Trophoblast cell (in vitro differentiated cells and primary cell): ENCODE results near the gene LCP2.

ENCODE experiments used
- DNase-seq, 2 donors: peaks; one replicate each; pipeline ENCODE4 v3.0.0-alpha.2; 2016
- H2AFZ ChIP-seq: 2 replicates; pipeline ENCODE4 v1.6.1; 2013; ENCODE audit warnings: low read length, moderate library complexity, mild to moderate bottlenecking; ENCODE audit not compliant: insufficient read depth, poor library complexity
- H2AK5ac ChIP-seq: 2 replicates; pipeline ENCODE4 v1.6.1; 2013; ENCODE audit warnings: mild to moderate bottlenecking, low read length
- H2BK120ac ChIP-seq: 2 replicates; pipeline ENCODE4 v1.6.1; 2013; ENCODE audit warnings: low read length, mild to moderate bottlenecking, moderate library complexity; ENCODE audit not compliant: insufficient read depth, poor library complexity
- H2BK12ac ChIP-seq: 2 replicates; pipeline ENCODE4 v1.6.1; 2013; ENCODE audit warnings: mild to moderate bottlenecking, low read length, moderate library complexity
- H2BK5ac ChIP-seq: 2 replicates; pipeline ENCODE4 v1.6.1; 2013; ENCODE audit warnings: low read length, low read depth, moderate library complexity, mild to moderate bottlenecking; ENCODE audit not compliant: poor library complexity
- H3K14ac ChIP-seq: 2 replicates; pipeline ENCODE4 v1.6.1; 2013; ENCODE audit warnings: mild to moderate bottlenecking, low read length
- H3K18ac ChIP-seq: 2 replicates; pipeline ENCODE4 v1.6.1; 2013; ENCODE audit warnings: mild to moderate bottlenecking, low read length
- H3K23ac ChIP-seq: 2 replicates; pipeline ENCODE4 v1.6.1; 2013; ENCODE audit warnings: low read length
- H3K27ac ChIP-seq: 2 replicates; pipeline ENCODE4 v1.5.1; 2013; ENCODE audit warnings: low read depth, mild to moderate bottlenecking, inconsistent platforms, low read length, moderate library complexity
- H3K27me3 ChIP-seq: 2 replicates; pipeline ENCODE4 v1.6.1; 2013; ENCODE audit warnings: inconsistent platforms, mild to moderate bottlenecking, low read length, moderate library complexity; ENCODE audit not compliant: insufficient read depth
- H3K36me3 ChIP-seq, 2 experiments: 1 replicate in 1 of 2; 2 replicates in 1 of 2; pipeline ENCODE4 v1.6.1; 2013; ENCODE audit warnings: low read length in 2 of 2, mild to moderate bottlenecking in 2 of 2, moderate library complexity in 1 of 2; ENCODE audit not compliant: insufficient read depth in 2 of 2, control insufficient read depth in 1 of 2
- H3K4ac ChIP-seq: 2 replicates; pipeline ENCODE4 v1.6.1; 2013; ENCODE audit warnings: low read depth, mild to moderate bottlenecking, low read length, moderate library complexity
- H3K4me1 ChIP-seq, 2 experiments: 1 replicate in 1 of 2; 2 replicates in 1 of 2; pipeline ENCODE4 v1.6.1; 2013; ENCODE audit warnings: low read length in 2 of 2, mild to moderate bottlenecking in 2 of 2, moderate library complexity in 1 of 2; ENCODE audit not compliant: insufficient read depth in 2 of 2, control insufficient read depth in 1 of 2
- H3K4me2 ChIP-seq: 2 replicates; pipeline ENCODE4 v1.6.1; 2013; ENCODE audit warnings: inconsistent platforms, mild to moderate bottlenecking, low read length, moderate library complexity
- H3K4me3 ChIP-seq: 2 replicates; pipeline ENCODE4 v1.5.1; 2013; ENCODE audit warnings: mild to moderate bottlenecking, low read depth, low read length, inconsistent platforms
- H3K79me1 ChIP-seq: one replicate; pipeline ENCODE4 v1.6.1; 2013; ENCODE audit warnings: low read length
- H3K79me2 ChIP-seq: 2 replicates; pipeline ENCODE4 v1.6.1; 2013; ENCODE audit warnings: low read length, mild to moderate bottlenecking; ENCODE audit not compliant: control insufficient read depth, insufficient read depth, poor library complexity
- H3K9ac ChIP-seq: 2 replicates; pipeline ENCODE4 v1.6.1; 2013; ENCODE audit warnings: mild to moderate bottlenecking, low read length
- H3K9me3 ChIP-seq: 2 replicates; pipeline ENCODE4 v1.6.1; 2013; ENCODE audit warnings: low read depth, mild to moderate bottlenecking, control low read depth, inconsistent platforms, low read length; ENCODE audit not compliant: insufficient read depth
- H4K12ac ChIP-seq: 2 replicates; pipeline ENCODE4 v1.6.1; 2013; ENCODE audit warnings: low read depth, mild to moderate bottlenecking, low read length, moderate library complexity
- H4K8ac ChIP-seq: 2 replicates; pipeline ENCODE4 v1.6.1; 2013; ENCODE audit warnings: low read depth, mild to moderate bottlenecking, low read length, moderate library complexity
- H4K91ac ChIP-seq: one replicate; pipeline ENCODE4 v1.6.1; 2013; ENCODE audit warnings: low read depth, mild to moderate bottlenecking, low read length, moderate library complexity
- WGBS: extraction: QIAGEN DNeasy Blood & Tissue Kit; methylation state at CpG from one replicate; pipeline ENCODE4 v1.1.7; 2013; ENCODE audit warnings: missing lambda C conversion rate; ENCODE audit not compliant: insufficient read length, insufficient coverage; ENCODE audit errors: extremely low coverage; 5-methylcytosine and 5-hydroxymethylcytosine counted together

LCP2 gene

GRCh38 chr5:170257370-170257769, 40.2 kb downstream of the LCP2 start:
- WGBS, result no CpG with 5 or more reads among the region's 4 CpGs
- no peak overlapping the region for H3K23ac ChIP-seq
- DNase-seq, result no peak
- H3K14ac ChIP-seq, result no peak overlapping the region
- no peak overlapping the region for H3K4me2 ChIP-seq
- no peak overlapping the region for H3K4ac ChIP-seq
- H4K8ac ChIP-seq, result no peak overlapping the region
- no peak overlapping the region for H4K12ac ChIP-seq
- no peaks in the 10 kb centered on the region for H3K9me3 ChIP-seq
- H3K18ac ChIP-seq, result no peak overlapping the region
- H3K9ac ChIP-seq, result no peak overlapping the region
- no peak overlapping the region for H3K4me3 ChIP-seq
- no peaks in the 10 kb centered on the region for H3K27me3 ChIP-seq
- H2BK12ac ChIP-seq, result no peak overlapping the region
- no peak overlapping the region for H4K91ac ChIP-seq
- no peaks in the 10 kb centered on the region for H3K79me2 ChIP-seq
- H2AK5ac ChIP-seq, result no peak overlapping the region
- no peak overlapping the region for H2BK5ac ChIP-seq
- H3K79me1 ChIP-seq, result no peaks in the 10 kb centered on the region
- H2BK120ac ChIP-seq, result no peak overlapping the region
- H3K36me3 ChIP-seq, result no peaks in the 10 kb centered on the region
- no peaks in the 10 kb centered on the region for H3K4me1 ChIP-seq
- H2AFZ ChIP-seq, result no peak overlapping the region
- H3K27ac ChIP-seq, result no peak overlapping the region

DNA sequence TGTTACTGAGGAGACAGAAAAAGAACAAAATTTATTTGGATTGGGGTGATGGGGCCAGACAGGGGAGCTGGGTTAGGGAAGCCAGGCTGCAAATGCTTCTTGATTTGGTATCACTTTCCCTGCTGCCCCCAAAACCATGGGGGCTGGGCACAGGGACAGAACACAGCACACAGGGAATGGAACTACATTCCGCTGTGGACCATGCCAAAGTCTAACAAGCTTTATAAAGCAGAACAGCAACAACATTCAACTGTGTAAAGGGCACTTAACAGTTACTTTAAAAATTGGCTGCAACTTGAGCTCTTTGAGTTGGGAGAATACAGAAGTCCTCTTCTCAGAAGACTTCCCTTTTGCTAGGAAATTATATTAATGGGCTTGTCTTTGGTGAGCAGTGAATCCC, 41.0 kb downstream of the LCP2 start:
- H3K4me3 ChIP-seq, result no peak overlapping the region
- H4K12ac ChIP-seq, result no peak overlapping the region
- no peak overlapping the region for H2AK5ac ChIP-seq
- H3K14ac ChIP-seq, result no peak overlapping the region
- H3K4ac ChIP-seq, result no peak overlapping the region
- H3K36me3 ChIP-seq, result no peaks in the 10 kb centered on the region
- no peaks in the 10 kb centered on the region for H3K79me2 ChIP-seq
- H3K4me2 ChIP-seq, result no peak overlapping the region
- no peak overlapping the region for H2BK5ac ChIP-seq
- WGBS, result no CpG with 5 or more reads among the region's 1 CpG
- H2BK12ac ChIP-seq, result no peak overlapping the region
- H2BK120ac ChIP-seq, result no peak overlapping the region
- no peaks in the 10 kb centered on the region for H3K4me1 ChIP-seq
- DNase-seq, result no peak
- no peaks in the 10 kb centered on the region for H3K27me3 ChIP-seq
- no peak overlapping the region for H4K91ac ChIP-seq
- H3K79me1 ChIP-seq, result no peaks in the 10 kb centered on the region
- H3K23ac ChIP-seq, result no peak overlapping the region
- H3K9ac ChIP-seq, result no peak overlapping the region
- H2AFZ ChIP-seq, result no peak overlapping the region
- H3K9me3 ChIP-seq, result no peaks in the 10 kb centered on the region
- no peak overlapping the region for H4K8ac ChIP-seq
- H3K18ac ChIP-seq, result no peak overlapping the region
- H3K27ac ChIP-seq, result no peak overlapping the region

- H3K79me2 ChIP-seq, result no peaks in the 10 kb centered on the region
- no peak overlapping the region for H3K4me2 ChIP-seq
- no peak for DNase-seq
- H3K79me1 ChIP-seq, result no peaks in the 10 kb centered on the region
- no peaks in the 10 kb centered on the region for H3K9me3 ChIP-seq
- H2AK5ac ChIP-seq, result no peak overlapping the region
- no peak overlapping the region for H3K14ac ChIP-seq
- H3K23ac ChIP-seq, result no peak overlapping the region
- H3K9ac ChIP-seq, result no peak overlapping the region
- no peak overlapping the region for H4K8ac ChIP-seq
- H3K27me3 ChIP-seq, result no peaks in the 10 kb centered on the region
- no CpG with 5 or more reads among the region's 8 CpGs for whole genome bisulfite sequencing
- H2AFZ ChIP-seq, result no peak overlapping the region
- H3K18ac ChIP-seq, result no peak overlapping the region
- no peak overlapping the region for H2BK5ac ChIP-seq
- H2BK12ac ChIP-seq, result no peak overlapping the region
- H3K4me3 ChIP-seq, result no peak overlapping the region
- no peak overlapping the region for H2BK120ac ChIP-seq
- no peaks in the 10 kb centered on the region for H3K36me3 ChIP-seq
- peaks cover 0 to 5% of the 10 kb centered on the region in 2 experiments for H3K4me1 ChIP-seq
- H4K91ac ChIP-seq, result no peak overlapping the region
- H3K4ac ChIP-seq, result no peak overlapping the region
- no peak overlapping the region for H4K12ac ChIP-seq
- H3K27ac ChIP-seq, result no peak overlapping the region
These were observed 43.5 kb downstream of the LCP2 start for GRCh38 chr5:170254056-170254455.

DNA sequence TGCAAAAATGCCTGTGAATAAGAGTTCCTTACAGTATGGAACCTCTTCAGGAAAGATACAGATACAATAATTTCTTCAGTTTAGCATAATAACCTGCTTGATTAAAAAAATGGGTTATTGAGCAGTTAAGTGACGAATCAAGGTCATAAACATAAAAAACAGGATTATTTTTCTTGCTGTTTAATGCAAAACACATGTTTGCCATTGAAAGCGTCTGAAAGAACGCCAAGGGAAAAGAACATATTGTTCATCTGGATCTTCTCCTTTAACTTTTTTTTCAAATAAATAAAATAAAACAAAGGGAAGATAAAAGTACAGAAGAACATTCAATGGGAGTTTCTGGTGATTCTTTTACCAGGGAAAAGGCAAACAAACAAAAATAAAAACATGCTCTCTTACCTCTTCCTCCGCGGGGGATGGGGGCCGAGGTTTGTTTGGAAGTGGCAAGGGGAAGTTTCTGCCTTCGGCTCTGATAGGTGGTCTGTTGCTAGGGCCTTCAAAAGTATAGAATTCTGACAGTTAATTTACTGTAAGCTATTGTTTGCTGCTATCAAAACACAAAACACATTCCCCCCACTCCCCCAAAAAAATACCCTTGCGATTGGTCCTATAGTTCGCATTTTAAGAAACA, 44.7 kb downstream of the LCP2 start:
- no peaks in the 10 kb centered on the region for H3K79me1 ChIP-seq
- no CpG with 5 or more reads among the region's 9 CpGs for WGBS
- H3K4me1 ChIP-seq, result peaks cover 0 to 8% of the 10 kb centered on the region in 2 experiments
- no peak overlapping the region for H3K23ac ChIP-seq
- no peak overlapping the region for H3K18ac ChIP-seq
- H3K27me3 ChIP-seq, result no peaks in the 10 kb centered on the region
- no peak for DNase-seq
- no peak overlapping the region for H4K12ac ChIP-seq
- H3K27ac ChIP-seq, result no peak overlapping the region
- H3K4me2 ChIP-seq, result no peak overlapping the region
- H3K9me3 ChIP-seq, result no peaks in the 10 kb centered on the region
- H3K79me2 ChIP-seq, result no peaks in the 10 kb centered on the region
- no peak overlapping the region for H2BK5ac ChIP-seq
- no peak overlapping the region for H3K9ac ChIP-seq
- H3K14ac ChIP-seq, result no peak overlapping the region
- no peak overlapping the region for H2BK120ac ChIP-seq
- H3K36me3 ChIP-seq, result no peaks in the 10 kb centered on the region
- H2AK5ac ChIP-seq, result no peak overlapping the region
- H3K4ac ChIP-seq, result no peak overlapping the region
- no peak overlapping the region for H3K4me3 ChIP-seq
- no peak overlapping the region for H2AFZ ChIP-seq
- H4K91ac ChIP-seq, result no peak overlapping the region
- no peak overlapping the region for H2BK12ac ChIP-seq
- H4K8ac ChIP-seq, result no peak overlapping the region
